ENCODE results near the gene AGAP1. TPM values are rescaled to one million over a fixed set of nuclear protein-coding genes. Genes with fewer than 3 reads are reported as not detected.

AGAP1 gene
- total RNA-seq, 6 experiments from 2014 or later: 14.1 to 16.0 (median 15.1) TPM

DNA sequence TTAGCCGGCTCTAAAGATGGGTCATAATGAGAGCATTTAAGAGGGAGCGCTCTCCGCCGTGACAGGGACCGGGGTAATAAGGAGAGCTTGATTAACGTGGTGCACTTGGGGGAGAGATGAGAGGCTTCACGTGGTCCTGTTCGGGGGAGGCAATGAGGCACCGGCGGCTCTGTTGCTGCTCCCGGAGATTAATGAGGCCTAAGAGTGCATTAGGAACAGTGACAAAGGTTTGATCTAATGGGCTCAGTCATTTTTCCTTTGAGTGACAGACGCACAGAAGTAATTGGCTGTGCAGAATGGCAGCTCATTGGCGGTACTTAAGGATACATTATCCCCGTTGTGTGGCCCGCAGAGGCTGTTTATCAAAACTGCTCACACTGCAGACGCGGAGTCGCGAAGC, 423.7 kb downstream of the AGAP1 start:
- no peak for DNase-seq
- H3K4me1 Mint-ChIP-seq (ENCODE audit: low read depth): no peaks in the 10 kb centered on the region
- no peak overlapping the region for H3K4me3 Mint-ChIP-seq
- peaks cover 26% of the 10 kb centered on the region for H3K36me3 Mint-ChIP-seq (ENCODE audit: low read depth)
- H3K27ac Mint-ChIP-seq: no peak overlapping the region
- peaks cover 4% of the 10 kb centered on the region; the same call in 1 of the 2 replicates for H3K27me3 Mint-ChIP-seq (ENCODE audit: insufficient read depth)
- TF ChIP-seq, protein P1, sequence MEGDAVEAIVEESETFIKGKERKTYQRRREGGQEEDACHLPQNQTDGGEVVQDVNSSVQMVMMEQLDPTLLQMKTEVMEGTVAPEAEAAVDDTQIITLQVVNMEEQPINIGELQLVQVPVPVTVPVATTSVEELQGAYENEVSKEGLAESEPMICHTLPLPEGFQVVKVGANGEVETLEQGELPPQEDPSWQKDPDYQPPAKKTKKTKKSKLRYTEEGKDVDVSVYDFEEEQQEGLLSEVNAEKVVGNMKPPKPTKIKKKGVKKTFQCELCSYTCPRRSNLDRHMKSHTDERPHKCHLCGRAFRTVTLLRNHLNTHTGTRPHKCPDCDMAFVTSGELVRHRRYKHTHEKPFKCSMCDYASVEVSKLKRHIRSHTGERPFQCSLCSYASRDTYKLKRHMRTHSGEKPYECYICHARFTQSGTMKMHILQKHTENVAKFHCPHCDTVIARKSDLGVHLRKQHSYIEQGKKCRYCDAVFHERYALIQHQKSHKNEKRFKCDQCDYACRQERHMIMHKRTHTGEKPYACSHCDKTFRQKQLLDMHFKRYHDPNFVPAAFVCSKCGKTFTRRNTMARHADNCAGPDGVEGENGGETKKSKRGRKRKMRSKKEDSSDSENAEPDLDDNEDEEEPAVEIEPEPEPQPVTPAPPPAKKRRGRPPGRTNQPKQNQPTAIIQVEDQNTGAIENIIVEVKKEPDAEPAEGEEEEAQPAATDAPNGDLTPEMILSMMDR (IDR thresholded peaks at IDR 0.05): no peak
- no peaks in the 10 kb centered on the region; the same call in 1 of the 2 replicates for H3K9me3 Mint-ChIP-seq

DNA sequence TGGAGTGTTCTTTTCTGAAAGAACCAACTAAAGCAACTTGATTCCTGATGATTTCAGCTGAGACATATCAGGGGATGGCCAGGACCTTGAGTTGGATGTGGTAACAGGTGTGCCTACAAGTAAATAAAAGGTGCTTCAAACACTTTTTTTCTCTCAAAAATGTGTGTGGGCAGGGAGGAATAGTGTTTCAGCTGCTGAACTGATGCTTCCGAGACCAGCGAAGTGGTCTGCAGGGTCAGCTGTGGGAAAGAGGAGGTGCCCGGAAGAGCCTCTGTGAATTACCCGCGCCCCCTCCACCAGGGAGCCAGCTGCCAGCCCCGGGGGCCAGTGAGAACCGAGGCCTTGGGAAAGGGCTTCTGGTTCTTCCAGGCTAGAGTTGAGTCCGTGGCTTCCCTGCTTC, 425.0 kb downstream of the AGAP1 start:
- Mint-ChIP-seq H3K27ac (no peak overlapping the region), H3K4me3 (no peak overlapping the region), H3K4me1 (ENCODE audit: low read depth) (no peaks in the 10 kb centered on the region), H3K36me3 (ENCODE audit: low read depth) (peaks cover 26% of the 10 kb centered on the region), H3K9me3 (no peaks in the 10 kb centered on the region; the same call in 1 of the 2 replicates), H3K27me3 (ENCODE audit: insufficient read depth) (peaks cover 4% of the 10 kb centered on the region; the same call in 1 of the 2 replicates)
- DNase-seq: no peak
- TF ChIP-seq, protein P1 (IDR thresholded peaks at IDR 0.05): no peak

- TF ChIP-seq, protein P1 (IDR thresholded peaks at IDR 0.05): no peak
- H3K36me3 Mint-ChIP-seq (ENCODE audit: low read depth): peaks cover 12% of the 10 kb centered on the region
- no peak for DNase-seq
- no peak overlapping the region for H3K4me3 Mint-ChIP-seq
- no peaks in the 10 kb centered on the region for H3K4me1 Mint-ChIP-seq (ENCODE audit: low read depth)
- no peak overlapping the region for H3K27ac Mint-ChIP-seq
- peaks cover 1% of the 10 kb centered on the region; the same call in 1 of the 2 replicates for H3K27me3 Mint-ChIP-seq (ENCODE audit: insufficient read depth)
- H3K9me3 Mint-ChIP-seq: no peaks in the 10 kb centered on the region
These were observed 426.5 kb downstream of the AGAP1 start for GRCh38 chr2:235920216-235920865.

- H3K27ac Mint-ChIP-seq: no peak overlapping the region
- H3K4me3 Mint-ChIP-seq: no peak overlapping the region
- no peaks in the 10 kb centered on the region for H3K4me1 Mint-ChIP-seq (ENCODE audit: low read depth)
- H3K36me3 Mint-ChIP-seq (ENCODE audit: low read depth): no peaks in the 10 kb centered on the region
- DNase-seq: no peak
- TF ChIP-seq, protein P1 (IDR thresholded peaks at IDR 0.05): no peak
- no peaks in the 10 kb centered on the region for H3K9me3 Mint-ChIP-seq
- H3K27me3 Mint-ChIP-seq (ENCODE audit: insufficient read depth): peaks cover 1% of the 10 kb centered on the region; the same call in 1 of the 2 replicates
These were observed 427.8 kb downstream of the AGAP1 start for GRCh38 chr2:235921508-235922191.

DNA sequence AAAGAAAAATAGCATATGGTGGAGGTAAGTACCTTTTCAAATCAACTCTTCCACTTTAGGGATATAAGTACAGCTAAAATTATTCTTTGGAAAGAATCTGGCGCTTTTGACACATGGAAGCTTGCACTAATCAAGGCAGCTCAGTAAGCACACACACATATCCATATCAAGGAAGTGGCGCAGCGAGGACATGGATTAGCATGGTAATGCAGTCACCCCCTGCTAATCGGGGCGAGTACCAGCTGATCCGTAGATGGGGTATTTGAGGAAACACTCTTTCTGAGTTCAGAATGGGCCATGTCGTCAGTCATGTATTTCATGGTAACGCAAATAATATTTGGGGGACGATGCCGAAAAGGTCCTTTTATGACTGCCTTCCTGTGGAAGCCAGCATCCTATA, 429.0 kb downstream of the AGAP1 start:
- H3K27ac Mint-ChIP-seq: no peak overlapping the region
- TF ChIP-seq, protein P1 (IDR thresholded peaks at IDR 0.05): no peak
- peaks cover 1% of the 10 kb centered on the region; the same call in 1 of the 2 replicates for H3K27me3 Mint-ChIP-seq (ENCODE audit: insufficient read depth)
- no peak overlapping the region for H3K4me3 Mint-ChIP-seq
- no peaks in the 10 kb centered on the region for H3K4me1 Mint-ChIP-seq (ENCODE audit: low read depth)
- H3K36me3 Mint-ChIP-seq (ENCODE audit: low read depth): no peaks in the 10 kb centered on the region
- no peaks in the 10 kb centered on the region for H3K9me3 Mint-ChIP-seq
- no peak for DNase-seq

Measured in HFFc6 (cell line).